HepG2 (cell line): Measurements from ENCODE around the gene ZMYND8. TPM values are rescaled to one million over a fixed set of nuclear protein-coding genes. Genes with fewer than 3 reads are reported as not detected.

Experiments
- DBP ChIP-seq: sonication (generic); formaldehyde crosslinking; IDR thresholded peaks from 2 replicates; pipeline ENCODE4 v1.4.0; 2020; ENCODE audit warnings: missing genetic modification reagents; ENCODE audit errors: not compliant biosample characterization
- ETS1 ChIP-seq: sonication (generic); formaldehyde crosslinking; IDR thresholded peaks from 2 replicates; pipeline ENCODE4 v1.4.0; 2020; ENCODE audit warnings: missing genetic modification reagents
- FOXA3 ChIP-seq: IDR thresholded peaks from 2 replicates; pipeline ENCODE4 v1.6.1; 2016; ENCODE audit warnings: missing genetic modification reagents, missing compliant biosample characterization
- GTF2F1 ChIP-seq: fragments of 150-350 bp; IDR thresholded peaks from 2 replicates; pipeline ENCODE4 v1.6.1; 2014; ENCODE audit warnings: low read length
- ISL2 ChIP-seq: sonication (generic); formaldehyde crosslinking; IDR thresholded peaks from 2 replicates; pipeline ENCODE4 v1.5.0; 2020; ENCODE audit warnings: missing genetic modification reagents
- KIAA2018 ChIP-seq: sonication (generic); formaldehyde crosslinking; IDR thresholded peaks from 2 replicates; pipeline ENCODE4 v1.5.0; 2020; ENCODE audit warnings: mild to moderate bottlenecking, missing genetic modification reagents, borderline replicate concordance
- PLSCR1 ChIP-seq: sonication (generic); formaldehyde crosslinking; IDR thresholded peaks from 2 replicates; pipeline ENCODE4 v1.5.0; 2020; ENCODE audit warnings: missing genetic modification reagents, mild to moderate bottlenecking, borderline replicate concordance
- THAP7 ChIP-seq: sonication (generic); formaldehyde crosslinking; IDR thresholded peaks from 2 replicates; pipeline ENCODE4 v1.8.1; 2023; ENCODE audit warnings: mild to moderate bottlenecking, missing genetic modification reagents
- ZBTB38 ChIP-seq: sonication (generic); formaldehyde crosslinking; IDR thresholded peaks from 2 replicates; pipeline ENCODE4 v1.5.1; 2020; ENCODE audit warnings: mild to moderate bottlenecking, missing genetic modification reagents
- ZGPAT ChIP-seq: IDR thresholded peaks from 2 replicates; pipeline ENCODE4 v1.6.1; 2016; ENCODE audit warnings: mild to moderate bottlenecking
- ZNF432 ChIP-seq: sonication (generic); formaldehyde crosslinking; IDR thresholded peaks from 2 replicates; pipeline ENCODE4 v1.5.0; 2020; ENCODE audit warnings: missing genetic modification reagents, mild to moderate bottlenecking, borderline replicate concordance
- ZNF556 ChIP-seq: sonication (generic); formaldehyde crosslinking; IDR thresholded peaks from 2 replicates; pipeline ENCODE4 v1.4.0; 2020; ENCODE audit warnings: mild to moderate bottlenecking, missing genetic modification reagents, borderline replicate concordance
- ZNF564 ChIP-seq: sonication (generic); formaldehyde crosslinking; IDR thresholded peaks from 2 replicates; pipeline ENCODE4 v1.8.1; 2023; ENCODE audit warnings: mild to moderate bottlenecking, missing genetic modification reagents
- ZNF850 ChIP-seq: sonication (generic); formaldehyde crosslinking; conservative IDR thresholded peaks from 2 replicates; pipeline ENCODE4 v1.9.0; 2021; ENCODE audit warnings: mild to moderate bottlenecking, missing genetic modification reagents
- polyA plus RNA-seq, 8 experiments: library from polyadenylated mRNA; depleted of rRNA in 3 of 8; stranded (reverse) in 7 of 8; unstranded in 1 of 8; fragments of >200 nt; fragmentation: Illumina TruSeq in 4 of 8; extraction: Trizol in 4 of 8; gene quantifications; 2 replicates each; pipeline versions ENCODE4 v1.2.1 to v1.2.3, GENCODE V29; 2011 to 2016; ENCODE audit warnings: low read depth in 4 of 8, missing spikeins in 1 of 8, mixed read lengths in 1 of 8; ENCODE audit not compliant: insufficient read depth in 1 of 8
- total RNA-seq, 5 experiments: library from RNA; depleted of rRNA; stranded (reverse); fragments of >200 nt; fragmentation: Illumina TruSeq; extraction: Trizol; gene quantifications; 2 replicates each; pipeline ENCODE4 v1.2.3, GENCODE V29; 2016; ENCODE audit warnings: low read depth in 1 of 5

Gene ZMYND8
- total and polyA plus RNA-seq, 2 of the 13 experiments (the other 11 are each of a cell fraction or from before 2014, with no cell fraction given), result 53.9 to 84.7 TPM

- TF ChIP-seq PLSCR1 (CRISPR knock-in tag) (no peak), ZNF850 (no peak), FOXA3 (CRISPR knock-in tag) (peak; percentile 90), GTF2F1 (no peak), ZNF432 (no peak), DBP (CRISPR knock-in tag) (no peak), ISL2 (CRISPR knock-in tag) (peak; percentile 89; the same call in 1 of the 2 replicates), ZNF556 (CRISPR knock-in tag) (no peak), ZBTB38 (CRISPR knock-in tag) (no peak), KIAA2018 (no peak), ETS1 (CRISPR knock-in tag) (no peak), ZNF564 (CRISPR knock-in tag) (0 out of 2 replicates have a peak, but pooled peaks have one; percentile 76), THAP7 (CRISPR knock-in tag) (no peak), ZGPAT (CRISPR knock-in tag) (peak; percentile 96)
These were observed 122.9 kb downstream of the ZMYND8 start (continued) for GRCh38 chr20:47233333-47234188.
